IMR-90 (cell line): ENCODE measurements around the gene CFAP52.

Experiments
- CTCF ChIP-seq: conservative IDR thresholded peaks from 2 replicates; pipeline ENCODE4 v1.5.1; 2012; ENCODE audit warnings: mild to moderate bottlenecking, low read depth, low read length, improper control_type of control experiment
- MAFK ChIP-seq: IDR thresholded peaks from 2 replicates; pipeline ENCODE4 v1.6.1; 2012; ENCODE audit warnings: low read depth, low read length, improper control_type of control experiment
- POLR2A ChIP-seq: IDR thresholded peaks from 2 replicates; pipeline ENCODE4 v1.6.1; 2012; ENCODE audit warnings: mild to moderate bottlenecking, low read depth, low read length

GRCh38 chr17:9676084-9676483 is 99.6 kb downstream of the CFAP52 start:
- TF ChIP-seq CTCF: no peak
- no peak for TF ChIP-seq POLR2A
- TF ChIP-seq MAFK: no peak
